GM21381 (cell line): Measurements from ENCODE around the gene ACSF2.

Experiments
- ATAC-seq: cut with Tn5 transposase; IDR thresholded peaks from one replicate; pipeline ENCODE4 v1.9.1; 2021; ENCODE audit warnings: mild to moderate bottlenecking, moderate library complexity; ENCODE audit not compliant: unreplicated experiment

ACSF2 gene

GRCh38 chr17:50437409-50437808, 11.4 kb downstream of the ACSF2 start:
- ATAC-seq, result no peak

GRCh38 chr17:50439008-50439407, 13.0 kb downstream of the ACSF2 start:
- no peak for ATAC-seq

- no peak for ATAC-seq
Measured at GRCh38 chr17:50440172-50440837, 14.3 kb downstream of the ACSF2 start.

- no peak for ATAC-seq
Measured at GRCh38 chr17:50440838-50441829, 15.1 kb downstream of the ACSF2 start.

- ATAC-seq, result no peak
Measured at GRCh38 chr17:50443505-50443974, 17.5 kb downstream of the ACSF2 start.

- no peak for ATAC-seq
Measured at GRCh38 chr17:50444841-50445715, 19.1 kb downstream of the ACSF2 start.

- no peak for ATAC-seq
Measured at GRCh38 chr17:50445730-50446325, 19.8 kb downstream of the ACSF2 start.

- no peak for ATAC-seq
Measured at GRCh38 chr17:50447870-50448595, 22.0 kb downstream of the ACSF2 start.

- ATAC-seq, result no peak
Measured at GRCh38 chr17:50448643-50449042, 22.6 kb downstream of the ACSF2 start.

GRCh38 chr17:50451943-50452629, 26.1 kb downstream of the ACSF2 start:
- ATAC-seq, result no peak

- ATAC-seq, result no peak
Measured at GRCh38 chr17:50452630-50453300, 26.7 kb downstream of the ACSF2 start.

GRCh38 chr17:50453901-50454300, 27.9 kb downstream of the ACSF2 start:
- no peak for ATAC-seq

GRCh38 chr17:50457621-50458020, 31.6 kb downstream of the ACSF2 start:
- ATAC-seq, result no peak

GRCh38 chr17:50458270-50458669, 32.3 kb downstream of the ACSF2 start:
- ATAC-seq, result no peak

- ATAC-seq, result no peak
Measured at GRCh38 chr17:50458701-50459676, 33.0 kb downstream of the ACSF2 start.

- no peak for ATAC-seq
Measured at GRCh38 chr17:50459756-50460155, 33.7 kb downstream of the ACSF2 start.

- ATAC-seq, result no peak
Measured at GRCh38 chr17:50460831-50461526, 35.0 kb downstream of the ACSF2 start.
